Hepatocyte (in vitro differentiated cells): Measurements from ENCODE around the gene BMX. TPM values are rescaled to one million over a fixed set of nuclear protein-coding genes. Genes with fewer than 3 reads are reported as not detected.

Source experiments
- DNase-seq: peaks from one replicate; pipeline ENCODE4 v3.0.0-alpha.2; 2016; ENCODE audit warnings: low spot score
- H2AFZ ChIP-seq: fragments of 200-600 bp; sonication (generic); 2 replicates; pipeline ENCODE4 v1.6.0; 2016; ENCODE audit warnings: antibody characterized with exemption, mild to moderate bottlenecking
- H3K27ac ChIP-seq: fragments of 200-600 bp; sonication (generic); 2 replicates; pipeline ENCODE4 v1.5.1; 2016; ENCODE audit warnings: mild to moderate bottlenecking
- H3K27me3 ChIP-seq: fragments of 200-600 bp; sonication (generic); 2 replicates; pipeline ENCODE4 v1.6.1; 2016
- H3K36me3 ChIP-seq: fragments of 200-600 bp; sonication (generic); replicated peaks from 2 replicates; pipeline ENCODE4 v1.5.1; 2016; ENCODE audit warnings: low read depth; ENCODE audit not compliant: insufficient read depth
- H3K4me1 ChIP-seq: fragments of 200-600 bp; sonication (generic); 2 replicates; pipeline ENCODE4 v1.5.1; 2016; ENCODE audit warnings: mild to moderate bottlenecking, moderate library complexity; ENCODE audit not compliant: insufficient read depth
- H3K4me2 ChIP-seq: fragments of 200-600 bp; sonication (generic); 2 replicates; pipeline ENCODE4 v1.6.0; 2016
- H3K4me3 ChIP-seq: fragments of 200-600 bp; sonication (generic); 2 replicates; pipeline ENCODE4 v1.5.1; 2016; ENCODE audit warnings: mild to moderate bottlenecking
- H3K79me2 ChIP-seq: fragments of 200-600 bp; sonication (generic); 2 replicates; pipeline ENCODE4 v1.6.0; 2017; ENCODE audit warnings: mild to moderate bottlenecking
- H3K9me2 ChIP-seq: fragments of 200-600 bp; sonication (generic); replicated peaks from 2 replicates; pipeline ENCODE4 v1.6.0; 2017; ENCODE audit warnings: mild to moderate bottlenecking; ENCODE audit not compliant: insufficient read depth
- H3K9me3 ChIP-seq: fragments of 200-600 bp; sonication (generic); 2 replicates; pipeline ENCODE4 v1.5.1; 2016; ENCODE audit warnings: low read depth, mild to moderate bottlenecking
- H4K20me1 ChIP-seq: fragments of 200-600 bp; sonication (generic); 2 replicates; pipeline ENCODE4 v1.6.0; 2016; ENCODE audit warnings: mild to moderate bottlenecking; ENCODE audit not compliant: insufficient read depth, poor library complexity, severe bottlenecking
- CTCF ChIP-seq: fragments of 200-600 bp; sonication (generic); IDR thresholded peaks from 2 replicates; pipeline ENCODE4 v1.5.1; 2016; ENCODE audit warnings: antibody characterized with exemption, mild to moderate bottlenecking; ENCODE audit not compliant: poor library complexity
- EZH2 ChIP-seq: fragments of 200-600 bp; sonication (generic); IDR thresholded peaks from 2 replicates; pipeline ENCODE4 v1.6.1; 2016; ENCODE audit warnings: antibody characterized with exemption, mild to moderate bottlenecking, borderline replicate concordance
- EZH2phosphoT487 ChIP-seq: fragments of 200-600 bp; sonication (generic); IDR thresholded peaks from one replicate; pipeline ENCODE4 v1.6.1; 2018; ENCODE audit warnings: antibody characterized with exemption, mild to moderate bottlenecking, low read depth, moderate library complexity; ENCODE audit not compliant: unreplicated experiment, severe bottlenecking
- WGBS: methylation state at CpG from one replicate; pipeline ENCODE4 v1.1.6; 2016; ENCODE audit warnings: low lambda C conversion rate; ENCODE audit errors: missing lambda C conversion rate; 5-methylcytosine and 5-hydroxymethylcytosine counted together
- polyA plus RNA-seq: library from polyadenylated mRNA; unstranded; fragments of >200 nt; fragmentation: Nextera tagmentation; extraction: Ambion mirVana; gene quantifications from 2 replicates; pipeline ENCODE4 v1.2.1, GENCODE V29; 2016
- total RNA-seq: library from RNA; depleted of rRNA; stranded (reverse); fragments of >200 nt; gene quantifications from 2 replicates; pipeline ENCODE4 v1.2.3, GENCODE V29; 2014

The BMX gene
- total and polyA plus RNA-seq, 2 experiments from 2014 or later = 0.07 TPM; not detected in 1

DNA sequence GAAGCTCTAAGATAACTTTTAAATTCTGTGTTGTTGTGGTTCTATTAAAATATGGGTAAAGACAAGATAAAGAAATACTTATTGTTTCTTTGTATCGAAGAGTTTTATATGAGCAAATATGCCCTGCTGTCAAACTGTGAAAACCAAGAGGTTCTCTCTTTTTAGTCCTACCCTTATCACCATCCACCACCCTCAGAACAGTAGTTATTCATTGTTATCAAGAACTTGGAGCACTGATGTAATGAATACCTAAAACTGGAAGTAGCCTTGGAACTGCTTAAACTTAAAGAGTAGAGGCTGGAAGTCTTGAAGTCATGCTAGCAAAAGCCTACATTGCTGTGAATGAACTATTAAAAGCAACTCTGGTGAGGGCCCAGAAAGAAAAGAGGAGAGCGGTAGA lies 16.7 kb upstream of the BMX start:
- no peak overlapping the region for H2AFZ ChIP-seq
- no peak overlapping the region for H3K27ac ChIP-seq
- H3K4me3 ChIP-seq = no peak overlapping the region
- TF ChIP-seq EZH2phosphoT487 (no peak), CTCF (no peak), EZH2 (no peak)
- 95% methylated on average over 2 of the region's 2 CpGs for WGBS
- no peak overlapping the region for H3K4me2 ChIP-seq
- H3K79me2 ChIP-seq = no peaks in the 10 kb centered on the region
- no peaks in the 10 kb centered on the region for H3K9me3 ChIP-seq
- H3K27me3 ChIP-seq = no peaks in the 10 kb centered on the region
- H3K9me2 ChIP-seq = no peaks in the 10 kb centered on the region
- no peaks in the 10 kb centered on the region for H3K4me1 ChIP-seq
- no peaks in the 10 kb centered on the region for H4K20me1 ChIP-seq
- H3K36me3 ChIP-seq = no peaks in the 10 kb centered on the region
- DNase-seq = no peak

GRCh38 chrX:15492469-15492868 lies 8.1 kb upstream of the BMX start:
- Histone ChIP-seq H4K20me1 (no peaks in the 10 kb centered on the region), H3K27me3 (no peaks in the 10 kb centered on the region), H3K4me2 (peak overlapping the region; percentile 85), H3K9me3 (no peaks in the 10 kb centered on the region), H3K79me2 (no peaks in the 10 kb centered on the region), H3K27ac (peak overlapping the region; percentile 55), H3K4me3 (no peak overlapping the region), H3K9me2 (no peaks in the 10 kb centered on the region), H2AFZ (peak overlapping the region; percentile 89), H3K36me3 (no peaks in the 10 kb centered on the region), H3K4me1 (no peaks in the 10 kb centered on the region)
- DNase-seq = no peak
- 72% methylated on average over 5 of the region's 5 CpGs for WGBS
- TF ChIP-seq CTCF (no peak), EZH2 (no peak), EZH2phosphoT487 (no peak)

GRCh38 chrX:15493118-15493962 lies 7.3 kb upstream of the BMX start, which contains the start of gene PIR:
PIR (minus strand) TSS chrX:15493333; CDS start chrX:15491257, 2,076 bp downstream.
- Histone ChIP-seq H3K4me3 (peak within 1 kb of the TSS; percentile 69), H4K20me1 (no peaks in the 10 kb centered on the region), H2AFZ (peak within 1 kb of the TSS; percentile 89), H3K9me2 (no peaks in the 10 kb centered on the region), H3K36me3 (no peaks in the 10 kb centered on the region), H3K27me3 (no peaks in the 10 kb centered on the region), H3K4me2 (peak within 1 kb of the TSS; percentile 85), H3K27ac (peak within 1 kb of the TSS; percentile 82), H3K9me3 (no peaks in the 10 kb centered on the region), H3K79me2 (no peaks in the 10 kb centered on the region), H3K4me1 (no peaks in the 10 kb centered on the region)
- peak; percentile 96 for DNase-seq
- TF ChIP-seq EZH2 (no peak), CTCF (peak; percentile 65), EZH2phosphoT487 (no peak)
- 4% methylated on average over 46 of the region's 47 CpGs for WGBS
